NCI-H146 treated with DMSO at 0.1 percent for 48 hours (cell line): ENCODE results near the gene RPL35.

Experiments
- DNase-seq: peaks from one replicate; lab custom pipeline; 2025; ENCODE audit not compliant: unreplicated experiment; lab: John Stamatoyannopoulos, UW

Gene RPL35

GRCh38 chr9:124877021-124877782 is 15.4 kb upstream of the RPL35 start:
- no peak for DNase-seq

- no peak for DNase-seq
Measured at GRCh38 chr9:124875501-124875900, 13.7 kb upstream of the RPL35 start.

GRCh38 chr9:124873664-124874063 is 11.9 kb upstream of the RPL35 start:
- DNase-seq, result no peak

- no peak for DNase-seq
Measured at GRCh38 chr9:124871156-124871561, 9.4 kb upstream of the RPL35 start.

- no peak for DNase-seq
Measured at GRCh38 chr9:124870723-124871122, 9.0 kb upstream of the RPL35 start.

GRCh38 chr9:124869986-124870560 is 8.3 kb upstream of the RPL35 start:
- DNase-seq, result no peak

GRCh38 chr9:124869466-124869985 is 7.8 kb upstream of the RPL35 start:
- DNase-seq, result no peak

- DNase-seq, result peak; percentile 26
Measured at GRCh38 chr9:124868511-124869465, 7.0 kb upstream of the RPL35 start.

- DNase-seq, result no peak
Measured at GRCh38 chr9:124863371-124863871, 1.7 kb upstream of the RPL35 start.

GRCh38 chr9:124860582-124861341 is 995 bp downstream of the RPL35 start:
- no peak for DNase-seq

- DNase-seq, result no peak
Measured at GRCh38 chr9:124859803-124860581, 1.8 kb downstream of the RPL35 start.

- no peak for DNase-seq
Measured at GRCh38 chr9:124858330-124859046, 3.3 kb downstream of the RPL35 start.

- no peak for DNase-seq
Measured at GRCh38 chr9:124857533-124858162, 4.1 kb downstream of the RPL35 start.

GRCh38 chr9:124855944-124856765 is 5.6 kb downstream of the RPL35 start:
- no peak for DNase-seq

- DNase-seq, result no peak
Measured at GRCh38 chr9:124855566-124855943, 6.2 kb downstream of the RPL35 start.

GRCh38 chr9:124854822-124855221 is 6.9 kb downstream of the RPL35 start:
- no peak for DNase-seq

- DNase-seq, result no peak
Measured at GRCh38 chr9:124854161-124854560, 7.6 kb downstream of the RPL35 start.
